Upper lobe of left lung (tissue), 4 donors: ENCODE results near the gene ACVR2A.

ENCODE experiments used
- CTCF ChIP-seq, 6 experiments: fragments of 450-650 bp in 4 of 6; fragments of 200-600 bp in 2 of 6; sonication (generic) in 2 of 6; IDR thresholded peaks; one replicate each; pipeline ENCODE4 v1.5.1; 2016 to 2019; ENCODE audit warnings: antibody characterized with exemption in 6 of 6
- POLR2A ChIP-seq, 4 donors: fragments of 450-650 bp; IDR thresholded peaks; one replicate each; pipeline ENCODE4 v1.5.1; 2016 to 2017; ENCODE audit warnings: antibody characterized with exemption in 4 of 4, mild to moderate bottlenecking in 2 of 4

- no peak for TF ChIP-seq CTCF (IDR thresholded peaks at IDR 0.05)
- no peak for TF ChIP-seq POLR2A (IDR thresholded peaks at IDR 0.05)
Measured at GRCh38 chr2:147925886-147926285, 81.1 kb downstream of the ACVR2A start.
